ENCODE measurements around the gene PLEKHH1. TPM values are rescaled to one million over a fixed set of nuclear protein-coding genes. Genes with fewer than 3 reads are reported as not detected.
"Not testable (repeated sequence)": the region's sequence is repeated elsewhere in the genome, so short reads cannot be mapped to it uniquely, and the experiment has no call there.

The PLEKHH1 gene
- total and polyA plus RNA-seq, 7 donors: 1.1 to 4.5 (median 2.5) TPM

- Histone ChIP-seq H3K4me3 (no peak overlapping the region), H3K27me3 (ENCODE audit: insufficient read depth in 3 of 3, low read length in 2 of 3) (no peaks in the 10 kb centered on the region), H3K27ac (no peak overlapping the region), H3K36me3 (ENCODE audit: insufficient read depth in 1 of 2, low read depth in 1 of 2) (peaks cover 8 to 86% of the 10 kb centered on the region in 2 donors), H3K4me1 (no peaks in the 10 kb centered on the region), H3K9me3 (no peaks in the 10 kb centered on the region)
- no peak for ATAC-seq
- intact Hi-C loops (cut with DNase I): no loop called here
- no peak for DNase-seq
- 44 to 91% (median 77%) methylated on average over 2 of the region's 2 CpGs for WGBS, 3 donors
- no peak for TF ChIP-seq CTCF (IDR thresholded peaks at IDR 0.05)
These were observed 56.2 kb downstream of the PLEKHH1 start for GRCh38 chr14:67589204-67589770.

- not testable (repeated sequence) for H3K9me3 ChIP-seq
These were observed 60.6 kb downstream of the PLEKHH1 start for GRCh38 chr14:67593650-67594049.

GRCh38 chr14:67595392-67595791 is 62.3 kb downstream of the PLEKHH1 start:
- 87 to 93% (median 93%) methylated on average over 2 of the region's 2 CpGs for WGBS, 3 donors
- intact Hi-C loops (cut with DNase I): no loop called here
- ATAC-seq (no peak), DNase-seq (no peak)
- Histone ChIP-seq H3K9me3 (no peaks in the 10 kb centered on the region), H3K27ac (no peak overlapping the region), H3K4me1 (peaks cover 5% of the 10 kb centered on the region), H3K27me3 (ENCODE audit: insufficient read depth in 3 of 3, low read length in 2 of 3) (no peaks in the 10 kb centered on the region), H3K36me3 (ENCODE audit: insufficient read depth in 1 of 2, low read depth in 1 of 2) (peaks cover 0 to 51% of the 10 kb centered on the region in 2 donors), H3K4me3 (no peak overlapping the region)
- no peak for TF ChIP-seq CTCF (IDR thresholded peaks at IDR 0.05)

More at GRCh38 chr14:67593650-67594049, 60.6 kb downstream of the PLEKHH1 start:
- peaks cover 0 to 69% of the 10 kb centered on the region in 2 donors for H3K36me3 ChIP-seq (ENCODE audit: insufficient read depth in 1 of 2, low read depth in 1 of 2)
- H3K27me3 ChIP-seq (ENCODE audit: insufficient read depth in 3 of 3, low read length in 2 of 3); DNase-seq; H3K4me3 ChIP-seq; intact Hi-C loops (cut with DNase I); ATAC-seq; H3K27ac ChIP-seq; H3K4me1 ChIP-seq: not testable (repeated sequence)
- 0% methylated on average over 1 of the region's 1 CpG for WGBS, 3 donors

GRCh38 chr14:67599698-67600561 is 66.8 kb downstream of the PLEKHH1 start, which contains the start of gene PIGH:
Gene PIGH (minus strand): TSS chr14:67600268. CDS start chr14:67600203, 65 bp downstream.
- peak within 1 kb of the TSS; percentile 95 for H3K4me3 ChIP-seq
- H3K4me1 ChIP-seq: peaks cover 5% of the 10 kb centered on the region
- peak within 1 kb of the TSS; percentile 93 for H3K27ac ChIP-seq
- peak; percentile 63 for TF ChIP-seq CTCF (IDR thresholded peaks at IDR 0.05)
- ATAC-seq: peak; percentile 99
- peak; percentile 92 to 95 for DNase-seq
- H3K9me3 ChIP-seq: no peaks in the 10 kb centered on the region
- H3K36me3 ChIP-seq (ENCODE audit: insufficient read depth in 1 of 2, low read depth in 1 of 2): peaks cover 0 to 7% of the 10 kb centered on the region in 2 donors
- no peaks in the 10 kb centered on the region for H3K27me3 ChIP-seq (ENCODE audit: insufficient read depth in 3 of 3, low read length in 2 of 3)
- intact Hi-C loops (cut with DNase I): no loop called here
- WGBS, 3 donors: 3 to 4% (median 3%) methylated on average over 75 to 77 of the region's 77 CpGs

- H3K27me3 ChIP-seq (ENCODE audit: insufficient read depth in 3 of 3, low read length in 2 of 3); DNase-seq; H3K4me1 ChIP-seq; ATAC-seq; H3K36me3 ChIP-seq (ENCODE audit: insufficient read depth in 1 of 2, low read depth in 1 of 2); H3K9me3 ChIP-seq; intact Hi-C loops (cut with DNase I): not testable (repeated sequence)
- WGBS, 3 donors: 83 to 87% (median 85%) methylated on average over 21 of the region's 21 CpGs
- peak overlapping the region; percentile 95 for H3K4me3 ChIP-seq
- H3K27ac ChIP-seq: peak overlapping the region; percentile 93
These were observed 67.5 kb downstream of the PLEKHH1 start for GRCh38 chr14:67600562-67600974.
